Left colon (tissue), 2 donors: ENCODE data around the gene HES3. TPM values are rescaled to one million over a fixed set of nuclear protein-coding genes. Genes with fewer than 3 reads are reported as not detected.

ENCODE experiments used
- ATAC-seq: fragments of 200-7000 bp; cut with Tn5 transposase; one replicate; pipeline ENCODE4 v1.9.1; 2020; ENCODE audit warnings: mild to moderate bottlenecking, moderate library complexity
- DNase-seq, 2 donors: peaks; one replicate each; pipeline ENCODE4 v3.0.0-alpha.2; 2020
- intact Hi-C, 2 donors: fragments of 100-400 bp; cut with DNase I in 1 of 2; cut with micrococcal nuclease in 1 of 2; formaldehyde crosslinking; loops; one replicate each; pipeline versions ENCODE4 v1.11.2 to v1.14.0; 2022; cut with DNase I, micrococcal nuclease
- total RNA-seq, 2 donors: library from RNA; stranded (reverse); fragmentation: NEBNext Ultra II Directional; extraction: Animal tissue kit (Norgen Biotek cat#: 25700); gene quantifications; one replicate each; pipeline ENCODE4 v1.2.1, GENCODE V29; 2021
- donor health status: DM: no; HTN: no; CAD: no.
- donor health status: DM: yes; HTN: yes; CAD: no.

The HES3 gene
- total RNA-seq, 2 donors from 2014 or later: not detected

- ATAC-seq (no peak), DNase-seq (no peak)
- intact Hi-C loops: loop anchor here in 1 of 2 donors (10.0 kb wide), 1 partner anchor 163 kb away; no protein-coding TSS in a partner anchor
Observed at GRCh38 chr1:6241887-6242740, 1.9 kb upstream of the HES3 start.

GRCh38 chr1:6243053-6243834 lies 735 bp upstream of the HES3 start:
- ATAC-seq (no peak), DNase-seq (no peak)
- intact Hi-C loops: loop anchor here in 1 of 2 donors (10.0 kb wide), 1 partner anchor 162 kb away; no protein-coding TSS in a partner anchor

- intact Hi-C loops: loop anchor here in 1 of 2 donors (10.0 kb wide), 1 partner anchor 160 kb away; no protein-coding TSS in a partner anchor
- no peak for ATAC-seq
- DNase-seq: no peak
Observed at GRCh38 chr1:6244401-6245049, 546 bp downstream of the HES3 start.

- intact Hi-C loops: loop anchor here in 1 of 2 donors (10.0 kb wide), 1 partner anchor 160 kb away; no protein-coding TSS in a partner anchor
- ATAC-seq (peak; percentile 70), DNase-seq (peak in 1 of 2 donors; percentile 87)
Observed at GRCh38 chr1:6245086-6245868, 1.3 kb downstream of the HES3 start.

GRCh38 chr1:6245869-6246496 lies 2.0 kb downstream of the HES3 start:
- ATAC-seq (peak; percentile 42), DNase-seq (peak in 1 of 2 donors; percentile 68)

GRCh38 chr1:6246497-6247467 lies 2.8 kb downstream of the HES3 start:
- DNase-seq: peak; percentile 71 to 81
- intact Hi-C loops: loop anchor here (2.0 to 10.0 kb wide), 2 partner anchors 96 to 158 kb away; no protein-coding TSS in a partner anchor

More at GRCh38 chr1:6245869-6246496, 2.0 kb downstream of the HES3 start:
- intact Hi-C loops: loop anchor here (2.0 to 10.0 kb wide), 2 partner anchors 97 to 159 kb away; no protein-coding TSS in a partner anchor

GRCh38 chr1:6247651-6248050 lies 3.7 kb downstream of the HES3 start:
- intact Hi-C loops: loop anchor here (2.0 to 10.0 kb wide), 2 partner anchors 95 to 157 kb away; no protein-coding TSS in a partner anchor
- DNase-seq (no peak), ATAC-seq (no peak)

More at GRCh38 chr1:6246497-6247467, 2.8 kb downstream of the HES3 start:
- peak; percentile 59 for ATAC-seq

- intact Hi-C loops: loop anchor here in 1 of 2 donors (10.0 kb wide), 1 partner anchor 157 kb away; no protein-coding TSS in a partner anchor
- DNase-seq (no peak), ATAC-seq (no peak)
Observed at GRCh38 chr1:6248161-6248776, 4.3 kb downstream of the HES3 start.

- ATAC-seq (peak; percentile 34), DNase-seq (no peak)
- intact Hi-C loops: loop anchor here in 1 of 2 donors (10.0 kb wide), 1 partner anchor 156 kb away; no protein-coding TSS in a partner anchor
Observed at GRCh38 chr1:6248932-6249738, 5.2 kb downstream of the HES3 start.

GRCh38 chr1:6249739-6250689 lies 6.0 kb downstream of the HES3 start:
- peak; percentile 10 for ATAC-seq
- intact Hi-C loops: loop anchor here (5.0 to 10.0 kb wide), 2 partner anchors 87 to 155 kb away; no protein-coding TSS in a partner anchor
- DNase-seq: no peak

- ATAC-seq: no peak
- no peak for DNase-seq
- intact Hi-C loops: loop anchor here (5.0 to 10.0 kb wide), 2 partner anchors 86 to 154 kb away; no protein-coding TSS in a partner anchor
Observed at GRCh38 chr1:6251233-6251632, 7.3 kb downstream of the HES3 start.

- intact Hi-C loops: loop anchor here (5.0 to 10.0 kb wide), 2 partner anchors 85 to 153 kb away; no protein-coding TSS in a partner anchor
- ATAC-seq: no peak
Observed at GRCh38 chr1:6251681-6252373, 7.8 kb downstream of the HES3 start.

GRCh38 chr1:6252374-6252710 lies 8.4 kb downstream of the HES3 start:
- no peak for DNase-seq
- intact Hi-C loops: loop anchor here (5.0 to 10.0 kb wide), 2 partner anchors 85 to 152 kb away; no protein-coding TSS in a partner anchor
- no peak for ATAC-seq

More at GRCh38 chr1:6251681-6252373, 7.8 kb downstream of the HES3 start:
- DNase-seq: no peak
